B cell (primary cell): ENCODE data around the gene FGF21. TPM values are rescaled to one million over a fixed set of nuclear protein-coding genes. Genes with fewer than 3 reads are reported as not detected.

Experiments used
- ATAC-seq: fragments of 200-7000 bp; cut with Tn5 transposase; one replicate; pipeline ENCODE4 v1.10.0; 2021; ENCODE audit warnings: low read depth, mild to moderate bottlenecking, moderate number of reproducible peaks, moderate library complexity
- CTCF ChIA-PET: fragments of 350-600 bp; sonication (Branson Sonifier 250); formaldehyde crosslinking; loops from one replicate; lab custom pipeline; 2021; ENCODE audit warnings: antibody characterized with exemption, inconsistent platforms; lab: Charles Lee
- POLR2A ChIA-PET: fragments of 350-600 bp; sonication (Branson Sonifier 250); formaldehyde crosslinking; loops from one replicate; lab custom pipeline; 2021; ENCODE audit warnings: antibody characterized with exemption; lab: Charles Lee
- DNase-seq: peaks from one replicate; pipeline ENCODE4 v3.0.0; 2013
- H2AFZ ChIP-seq: 2 replicates; pipeline ENCODE4 v1.6.1; 2012; ENCODE audit warnings: mild to moderate bottlenecking, low read depth, low read length; ENCODE audit not compliant: insufficient read depth, poor library complexity, severe bottlenecking
- H3K27ac ChIP-seq, 2 donors: 1 replicate in 1 of 2; 2 replicates in 1 of 2; pipeline ENCODE4 v1.5.1; 2012 to 2013; ENCODE audit warnings: low read length in 2 of 2, mild to moderate bottlenecking in 2 of 2, moderate library complexity in 1 of 2
- H3K27me3 ChIP-seq, 4 experiments: fragments of 200-600 bp in 1 of 4; sonication (generic) in 1 of 4; replicated peaks in 1 of 4; 1 replicate in 2 of 4; 2 replicates in 2 of 4; pipeline versions ENCODE4 v1.6.1 to v1.7.0; 2013 to 2016; ENCODE audit warnings: low read length in 3 of 4, mild to moderate bottlenecking in 2 of 4, mixed read lengths in 1 of 4, moderate library complexity in 1 of 4; ENCODE audit not compliant: insufficient read depth in 4 of 4, control insufficient read depth in 3 of 4; ENCODE audit errors: control extremely low read depth in 1 of 4
- H3K36me3 ChIP-seq, 2 experiments: replicated peaks in 1 of 2; 1 replicate in 1 of 2; 2 replicates in 1 of 2; pipeline versions ENCODE4 v1.6.1 to v1.7.1; 2013; ENCODE audit warnings: low read length in 1 of 2; ENCODE audit not compliant: insufficient read depth in 2 of 2, control insufficient read depth in 1 of 2; ENCODE audit errors: control extremely low read depth in 1 of 2, extremely low read depth in 1 of 2
- H3K4me1 ChIP-seq, 2 donors: fragments of 200-600 bp in 1 of 2; sonication (generic) in 1 of 2; 1 replicate in 1 of 2; 2 replicates in 1 of 2; pipeline versions ENCODE4 v1.5.1 to v1.6.1; 2013 to 2017; ENCODE audit warnings: low read length in 2 of 2; ENCODE audit not compliant: control insufficient read depth in 2 of 2, insufficient read depth in 2 of 2
- H3K4me2 ChIP-seq: replicated peaks from 2 replicates; pipeline ENCODE3; 2012; ENCODE audit warnings: mild to moderate bottlenecking, low read depth, low read length; ENCODE audit not compliant: poor library complexity, severe bottlenecking
- H3K4me3 ChIP-seq, 5 experiments: fragments of 200-600 bp in 1 of 5; sonication (generic) in 1 of 5; 1 replicate in 3 of 5; 2 replicates in 2 of 5; pipeline versions ENCODE4 v1.5.1 to v1.7.0; 2011 to 2016; ENCODE audit warnings: low read length in 4 of 5, mild to moderate bottlenecking in 4 of 5, low read depth in 2 of 5, control low read depth in 1 of 5, moderate library complexity in 1 of 5; ENCODE audit not compliant: insufficient read depth in 1 of 5; ENCODE audit errors: control extremely low read depth in 1 of 5, extremely low read depth in 1 of 5
- H3K79me2 ChIP-seq: fragments of 200-600 bp; sonication (generic); one replicate; pipeline ENCODE4 v1.6.0; 2016; ENCODE audit warnings: low read length; ENCODE audit not compliant: control insufficient read depth, insufficient read depth
- H3K9ac ChIP-seq: fragments of 200-600 bp; sonication (generic); 2 replicates; pipeline ENCODE4 v1.6.1; 2017; ENCODE audit warnings: mild to moderate bottlenecking, low read length, moderate library complexity
- H3K9me3 ChIP-seq, 3 donors: one replicate each; pipeline versions ENCODE4 v1.6.1 to v1.7.1; 2013; ENCODE audit warnings: low read length in 2 of 3; ENCODE audit not compliant: control insufficient read depth in 2 of 3, insufficient read depth in 1 of 3; ENCODE audit errors: control extremely low read depth in 1 of 3
- H4K20me1 ChIP-seq: 2 replicates; pipeline ENCODE4 v1.6.0; 2012; ENCODE audit warnings: mild to moderate bottlenecking, low read length; ENCODE audit not compliant: insufficient read depth, control insufficient read depth, poor library complexity, severe bottlenecking
- H3K27ac Mint-ChIP-seq: one replicate; pipeline ENCODE4 v1.8.0; 2021; ENCODE audit warnings: mixed read lengths
- H3K27me3 Mint-ChIP-seq: one replicate; pipeline ENCODE4 v1.8.0; 2021; ENCODE audit warnings: mixed read lengths
- H3K4me1 Mint-ChIP-seq: one replicate; pipeline ENCODE4 v1.8.0; 2021; ENCODE audit warnings: mixed read lengths
- H3K4me3 Mint-ChIP-seq: one replicate; pipeline ENCODE4 v1.8.0; 2021; ENCODE audit warnings: mixed read lengths
- H3K9me3 Mint-ChIP-seq: one replicate; pipeline ENCODE4 v1.8.0; 2022; ENCODE audit warnings: mixed read lengths; ENCODE audit not compliant: insufficient read depth
- EZH2 ChIP-seq: IDR thresholded peaks from 2 replicates; pipeline ENCODE4 v1.6.1; 2012; ENCODE audit warnings: borderline replicate concordance, low read depth, mild to moderate bottlenecking, moderate library complexity, low read length; ENCODE audit not compliant: insufficient read depth, poor library complexity, severe bottlenecking
- WGBS: methylation state at CpG from one replicate; pipeline ENCODE4 v1.1.5; 2013; ENCODE audit warnings: missing lambda C conversion rate; ENCODE audit not compliant: insufficient coverage; 5-methylcytosine and 5-hydroxymethylcytosine counted together
- intact Hi-C: fragments of 100-400 bp; cut with micrococcal nuclease; formaldehyde crosslinking; loops from one replicate; pipeline ENCODE4 v1.10.0; 2022
- polyA plus RNA-seq: library from polyadenylated mRNA; depleted of rRNA; stranded (reverse); fragments of >200 nt; gene quantifications from 2 replicates; pipeline ENCODE4 v1.2.3, GENCODE V29; 2012
- total RNA-seq, 2 donors: library from RNA; stranded (reverse); fragments of 120-200 nt in 1 of 2; gene quantifications; 1 replicate in 1 of 2; 2 replicates in 1 of 2; pipeline versions ENCODE4 v1.2.3 to v1.2.4, GENCODE V29; 2013 to 2022
- TF ChIP-seq, protein P1 (sequence below): fragments of 200-600 bp; IDR thresholded peaks from one replicate; pipeline ENCODE4 v1.8.0; 2022; ENCODE audit warnings: antibody characterized with exemption, mild to moderate bottlenecking

FGF21 gene
- total and polyA plus RNA-seq, 2 donors (not counting 1 experiment from before 2014, with no cell fraction given) = not detected

DNA sequence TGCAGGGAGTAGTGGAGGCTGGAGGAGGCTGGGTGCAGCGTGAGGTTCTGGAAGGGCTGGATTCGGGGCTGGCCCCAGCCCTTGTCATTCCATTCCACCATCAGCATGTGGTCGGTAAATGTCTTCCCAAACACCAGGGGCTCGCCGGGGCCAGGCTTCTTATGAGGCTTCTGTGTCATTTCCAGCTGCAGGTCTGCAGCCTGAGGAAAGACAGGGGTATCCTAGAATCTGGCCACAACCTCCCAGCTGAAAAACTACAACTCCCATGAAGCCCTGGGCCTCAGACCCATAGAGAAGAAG is 51.1 kb downstream of the FGF21 start:
- H3K4me3 Mint-ChIP-seq = no peak overlapping the region
- Histone ChIP-seq H3K79me2 (no peaks in the 10 kb centered on the region), H3K4me1 (peaks cover 7 to 14% of the 10 kb centered on the region in 2 donors), H3K27ac (no peak overlapping the region), H3K9ac (no peak overlapping the region), H3K36me3 (no peaks in the 10 kb centered on the region), H4K20me1 (peaks cover 6% of the 10 kb centered on the region), H3K9me3 (peaks cover 0 to 5% (median 0%) of the 10 kb centered on the region in 3 donors), H3K27me3 (no peaks in the 10 kb centered on the region), H3K4me3 (no peak overlapping the region), H2AFZ (no peak overlapping the region), H3K4me2 (no peak overlapping the region)
- peaks cover 19% of the 10 kb centered on the region for H3K4me1 Mint-ChIP-seq
- H3K27me3 Mint-ChIP-seq = no peaks in the 10 kb centered on the region
- CTCF ChIA-PET = interaction anchor here (0.8 to 9.4 kb wide), 4 partner anchors 13 to 36 kb away, joined by 3 to 85 read pairs (median 10); no protein-coding TSS in a partner anchor
- TF ChIP-seq, protein P1, sequence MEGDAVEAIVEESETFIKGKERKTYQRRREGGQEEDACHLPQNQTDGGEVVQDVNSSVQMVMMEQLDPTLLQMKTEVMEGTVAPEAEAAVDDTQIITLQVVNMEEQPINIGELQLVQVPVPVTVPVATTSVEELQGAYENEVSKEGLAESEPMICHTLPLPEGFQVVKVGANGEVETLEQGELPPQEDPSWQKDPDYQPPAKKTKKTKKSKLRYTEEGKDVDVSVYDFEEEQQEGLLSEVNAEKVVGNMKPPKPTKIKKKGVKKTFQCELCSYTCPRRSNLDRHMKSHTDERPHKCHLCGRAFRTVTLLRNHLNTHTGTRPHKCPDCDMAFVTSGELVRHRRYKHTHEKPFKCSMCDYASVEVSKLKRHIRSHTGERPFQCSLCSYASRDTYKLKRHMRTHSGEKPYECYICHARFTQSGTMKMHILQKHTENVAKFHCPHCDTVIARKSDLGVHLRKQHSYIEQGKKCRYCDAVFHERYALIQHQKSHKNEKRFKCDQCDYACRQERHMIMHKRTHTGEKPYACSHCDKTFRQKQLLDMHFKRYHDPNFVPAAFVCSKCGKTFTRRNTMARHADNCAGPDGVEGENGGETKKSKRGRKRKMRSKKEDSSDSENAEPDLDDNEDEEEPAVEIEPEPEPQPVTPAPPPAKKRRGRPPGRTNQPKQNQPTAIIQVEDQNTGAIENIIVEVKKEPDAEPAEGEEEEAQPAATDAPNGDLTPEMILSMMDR = no peak
- no peak for TF ChIP-seq EZH2
- no peak overlapping the region for H3K27ac Mint-ChIP-seq
- H3K9me3 Mint-ChIP-seq = no peaks in the 10 kb centered on the region
- intact Hi-C loops = no loop called here
- peak; percentile 66 for DNase-seq
- POLR2A ChIA-PET = interaction anchor here (0.6 to 1.5 kb wide), 2 partner anchors 10 to 63 kb away, joined by 5 read pairs; no protein-coding TSS in a partner anchor
- 92% methylated on average over 5 of the region's 5 CpGs for WGBS
- peak; percentile 39 for ATAC-seq

DNA sequence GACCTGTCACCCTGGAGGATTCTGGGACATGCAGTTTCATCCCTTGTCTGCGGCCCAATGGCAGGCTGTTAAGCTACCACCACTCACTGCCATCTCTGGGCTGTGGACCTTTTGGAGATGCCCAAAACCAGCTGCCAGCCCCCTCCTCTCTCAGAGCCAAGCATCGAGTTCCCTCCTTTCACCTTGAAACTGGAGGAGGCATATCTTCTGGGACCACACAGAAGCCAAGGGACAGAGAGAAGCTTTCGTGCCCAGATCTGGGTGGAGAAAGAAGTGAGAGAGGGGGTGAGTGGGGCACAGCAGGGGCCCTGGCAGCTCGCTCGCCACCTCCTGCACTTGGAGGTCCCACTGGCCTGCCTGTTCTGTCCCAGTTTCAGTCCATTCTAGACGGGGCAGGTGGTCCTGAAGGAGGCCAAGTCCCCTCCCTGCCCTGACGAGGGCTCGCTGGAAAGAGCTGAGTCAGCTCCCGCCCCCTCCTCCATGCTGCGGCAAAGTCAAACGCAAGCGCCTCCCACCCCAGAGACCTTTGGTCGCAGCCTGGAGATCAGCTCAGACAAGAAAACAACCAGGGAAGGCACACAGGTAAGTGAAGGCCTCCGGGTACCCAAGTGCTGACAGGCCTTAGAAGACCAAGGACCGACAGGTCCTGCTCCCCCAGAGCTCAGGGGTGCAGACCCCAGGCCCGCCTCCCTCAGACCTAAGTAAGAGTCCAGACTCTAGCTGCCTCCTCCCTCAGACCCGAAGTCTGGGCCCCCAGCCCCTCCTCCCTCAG is 51.7 kb downstream of the FGF21 start:
- H3K9me3 Mint-ChIP-seq = no peaks in the 10 kb centered on the region
- H3K27me3 ChIP-seq = no peaks in the 10 kb centered on the region
- no peak overlapping the region for H2AFZ ChIP-seq
- TF ChIP-seq, protein P1 = no peak
- no peak for TF ChIP-seq EZH2
- H3K9ac ChIP-seq = no peak overlapping the region
- 92% methylated on average over 16 of the region's 17 CpGs for WGBS
- CTCF ChIA-PET = interaction anchor here (0.8 to 9.4 kb wide), 5 partner anchors 13 to 164 kb away, joined by 3 to 85 read pairs (median 5); no protein-coding TSS in a partner anchor
- peaks cover 20% of the 10 kb centered on the region for H3K4me1 Mint-ChIP-seq
- DNase-seq (no peak), ATAC-seq (no peak)
- H3K79me2 ChIP-seq = no peaks in the 10 kb centered on the region
- H3K27ac ChIP-seq = no peak overlapping the region
- no peak overlapping the region for H3K27ac Mint-ChIP-seq
- H3K4me1 ChIP-seq = peaks cover 7 to 20% of the 10 kb centered on the region in 2 donors
- H3K27me3 Mint-ChIP-seq = no peaks in the 10 kb centered on the region
- peaks cover 6% of the 10 kb centered on the region for H4K20me1 ChIP-seq
- H3K36me3 ChIP-seq = no peaks in the 10 kb centered on the region
- H3K9me3 ChIP-seq = peaks cover 0 to 9% (median 0%) of the 10 kb centered on the region in 3 donors
- no peak overlapping the region for H3K4me3 Mint-ChIP-seq
- H3K4me3 ChIP-seq = no peak overlapping the region
- intact Hi-C loops = no loop called here
- H3K4me2 ChIP-seq = no peak overlapping the region
- POLR2A ChIA-PET = interaction anchor here (0.6 to 1.5 kb wide), 2 partner anchors 11 to 62 kb away, joined by 5 read pairs; no protein-coding TSS in a partner anchor
